GM18502 (cell line): Measurements from ENCODE around the gene LY6G6F.
"Not testable (repeated sequence)": the region's sequence is repeated elsewhere in the genome, so short reads cannot be mapped to it uniquely, and the experiment has no call there.

ENCODE experiments used
- ATAC-seq: cut with Tn5 transposase; IDR thresholded peaks from one replicate; pipeline ENCODE4 v1.9.1; 2021; ENCODE audit warnings: mild to moderate bottlenecking; ENCODE audit not compliant: unreplicated experiment, poor library complexity

The LY6G6F gene

DNA sequence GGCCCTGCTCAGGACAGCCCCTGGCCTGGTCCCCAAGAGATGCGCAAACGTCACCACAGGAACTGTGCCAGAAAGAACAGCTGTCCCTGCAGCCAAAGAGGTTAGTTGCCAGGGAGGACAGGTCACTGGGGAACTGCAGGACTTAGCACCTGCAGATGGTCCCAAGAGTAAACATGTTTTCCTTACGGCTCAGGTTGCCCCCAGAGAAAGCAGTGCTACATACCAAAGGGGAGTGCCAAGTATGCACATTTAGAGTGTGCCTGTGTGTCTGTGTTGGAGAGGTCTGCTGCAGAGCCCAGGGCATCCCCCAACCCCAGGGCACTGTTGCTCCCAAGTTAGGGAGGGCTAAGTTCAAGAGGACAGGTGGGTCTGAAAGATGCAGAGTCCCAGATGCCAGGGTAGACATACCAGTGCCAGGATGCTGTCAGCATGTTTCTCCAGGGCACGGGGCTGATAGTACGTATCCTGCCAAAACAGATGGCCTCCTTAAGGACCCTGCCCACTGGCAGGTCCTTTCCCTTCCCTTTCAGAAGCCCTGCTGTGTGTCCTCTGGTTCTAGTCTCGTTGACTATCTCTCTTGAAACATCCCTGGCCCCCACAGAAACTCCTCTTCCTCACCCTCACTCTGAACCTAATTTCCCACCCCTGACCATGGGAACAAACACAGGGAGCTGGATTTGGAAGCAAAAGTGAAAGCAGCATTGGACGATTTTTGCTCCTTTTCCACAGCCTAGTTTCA, 4.8 kb upstream of the LY6G6F start:
- no peak for ATAC-seq

- no peak for ATAC-seq
Observed at GRCh38 chr6:31702405-31702818, 4.3 kb upstream of the LY6G6F start.

GRCh38 chr6:31702819-31703716, 3.6 kb upstream of the LY6G6F start, which contains the start of gene ABHD16A:
TSS of gene ABHD16A (minus strand) at chr6:31703324. CDS start at chr6:31703281, 43 bp downstream.
- peak; percentile 90 for ATAC-seq

- ATAC-seq = no peak
Observed at GRCh38 chr6:31705931-31706330, 735 bp upstream of the LY6G6F start.

DNA sequence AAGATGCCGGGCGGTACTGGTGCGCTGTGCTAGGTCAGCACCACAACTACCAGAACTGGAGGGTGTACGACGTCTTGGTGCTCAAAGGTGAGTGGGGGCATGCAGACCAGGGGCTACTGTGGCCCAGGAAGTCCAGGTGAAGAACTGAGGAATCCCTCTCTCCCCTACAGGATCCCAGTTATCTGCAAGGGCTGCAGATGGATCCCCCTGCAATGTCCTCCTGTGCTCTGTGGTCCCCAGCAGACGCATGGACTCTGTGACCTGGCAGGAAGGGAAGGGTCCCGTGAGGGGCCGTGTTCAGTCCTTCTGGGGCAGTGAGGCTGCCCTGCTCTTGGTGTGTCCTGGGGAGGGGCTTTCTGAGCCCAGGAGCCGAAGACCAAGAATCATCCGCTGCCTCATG, 1.0 kb downstream of the LY6G6F start:
- ATAC-seq = no peak

DNA sequence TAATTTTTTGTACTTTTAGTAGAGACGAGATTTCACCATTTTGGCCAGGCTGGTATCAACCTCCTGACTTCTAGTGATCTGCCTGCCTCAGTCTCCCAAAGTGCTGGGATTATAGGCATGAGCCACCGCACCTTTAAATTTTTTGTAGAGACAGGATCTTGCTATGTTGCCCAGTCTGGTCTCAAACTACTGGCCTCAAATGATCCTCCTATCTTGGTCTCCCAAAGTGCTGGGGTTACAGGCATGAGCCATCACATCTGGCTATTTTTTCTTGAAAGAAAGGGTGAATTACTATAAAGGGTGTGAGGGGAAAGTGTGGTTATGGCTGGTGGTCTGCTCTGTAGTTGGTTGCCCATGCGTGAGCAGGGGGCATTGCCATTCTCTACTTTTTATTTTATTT, 1.6 kb downstream of the LY6G6F start:
- ATAC-seq = no peak

DNA sequence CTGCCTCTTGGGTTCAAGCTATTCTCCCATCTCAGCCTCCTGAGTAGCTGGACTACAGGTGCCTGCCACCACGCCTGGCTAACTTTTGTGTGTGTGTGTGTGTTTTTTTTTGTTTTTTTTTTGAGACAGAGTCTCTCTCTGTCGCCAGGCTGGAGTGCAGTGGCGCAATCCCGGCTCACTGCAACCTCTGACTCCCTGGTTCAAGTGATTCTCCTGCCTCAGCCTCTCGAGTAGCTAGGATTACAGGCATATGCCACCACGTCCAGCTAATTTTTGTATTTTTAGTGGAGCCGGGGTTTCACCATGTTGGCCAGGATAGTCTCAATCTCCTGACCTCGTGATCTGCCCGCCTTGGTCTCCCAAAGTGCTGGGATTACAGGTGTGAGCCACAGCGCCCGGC, 2.5 kb downstream of the LY6G6F start:
- ATAC-seq = not testable (repeated sequence)

- ATAC-seq = no peak
Observed at GRCh38 chr6:31710523-31711219, 4.0 kb downstream of the LY6G6F start.

DNA sequence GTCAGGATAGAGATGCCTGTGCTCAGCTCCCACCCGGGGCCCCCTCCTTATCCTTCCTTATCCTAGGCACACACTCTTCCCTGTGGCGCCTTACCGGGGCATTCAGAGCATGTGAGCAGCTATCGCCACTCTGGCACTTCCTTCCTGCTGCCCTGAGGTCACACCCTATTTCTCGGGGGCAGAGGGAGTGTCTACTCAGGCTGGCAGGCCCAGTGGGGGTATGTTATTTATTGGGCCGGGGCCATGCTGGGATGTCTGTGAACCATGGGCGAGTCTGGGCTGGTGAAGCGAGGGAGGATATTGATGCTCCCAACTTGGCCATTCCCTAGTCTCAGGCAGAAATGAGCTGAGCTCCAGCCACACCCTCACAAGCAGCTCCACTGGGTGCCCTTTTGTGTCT, 4.6 kb downstream of the LY6G6F start:
- ATAC-seq = no peak

DNA sequence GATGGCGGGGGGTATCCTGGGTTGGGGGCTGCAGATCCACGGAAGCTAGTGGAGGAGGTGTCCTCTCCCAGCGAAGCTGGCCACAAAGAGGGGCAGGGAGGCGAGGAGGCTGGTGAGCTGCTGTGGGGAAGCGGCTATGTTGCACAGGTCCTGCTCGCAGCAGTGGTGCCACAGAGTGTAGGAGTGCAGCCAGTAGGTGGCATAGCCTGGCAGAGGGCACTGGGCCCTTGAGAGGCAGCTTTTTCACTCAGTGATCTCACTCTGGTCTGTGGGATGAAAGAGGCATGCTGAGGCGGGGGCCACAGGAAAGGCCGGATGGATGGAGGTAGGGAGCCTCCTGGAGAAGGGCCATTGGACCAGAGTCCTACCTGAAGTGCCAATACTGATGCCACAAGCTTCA, 5.6 kb downstream of the LY6G6F start:
- no peak for ATAC-seq

DNA sequence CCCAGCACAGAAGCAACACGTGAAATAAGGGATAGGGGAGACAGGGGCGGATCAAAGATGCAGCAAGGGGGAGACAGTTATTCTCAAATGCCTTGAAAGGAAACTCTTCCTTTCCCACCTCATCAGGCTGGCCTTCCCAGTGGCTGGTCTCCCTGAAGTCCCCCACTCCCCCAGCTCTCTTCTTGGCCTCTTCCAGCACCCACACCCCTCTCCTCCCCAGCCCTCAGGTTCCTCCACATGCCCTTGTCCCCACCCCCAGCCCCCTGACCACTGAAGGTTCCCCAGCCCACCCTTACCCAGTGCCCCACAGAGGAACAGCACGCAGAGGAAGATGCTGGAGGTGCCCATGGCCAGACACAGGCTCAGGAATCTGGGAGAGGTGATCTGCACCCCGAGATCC, 6.8 kb downstream of the LY6G6F start:
- no peak for ATAC-seq

DNA sequence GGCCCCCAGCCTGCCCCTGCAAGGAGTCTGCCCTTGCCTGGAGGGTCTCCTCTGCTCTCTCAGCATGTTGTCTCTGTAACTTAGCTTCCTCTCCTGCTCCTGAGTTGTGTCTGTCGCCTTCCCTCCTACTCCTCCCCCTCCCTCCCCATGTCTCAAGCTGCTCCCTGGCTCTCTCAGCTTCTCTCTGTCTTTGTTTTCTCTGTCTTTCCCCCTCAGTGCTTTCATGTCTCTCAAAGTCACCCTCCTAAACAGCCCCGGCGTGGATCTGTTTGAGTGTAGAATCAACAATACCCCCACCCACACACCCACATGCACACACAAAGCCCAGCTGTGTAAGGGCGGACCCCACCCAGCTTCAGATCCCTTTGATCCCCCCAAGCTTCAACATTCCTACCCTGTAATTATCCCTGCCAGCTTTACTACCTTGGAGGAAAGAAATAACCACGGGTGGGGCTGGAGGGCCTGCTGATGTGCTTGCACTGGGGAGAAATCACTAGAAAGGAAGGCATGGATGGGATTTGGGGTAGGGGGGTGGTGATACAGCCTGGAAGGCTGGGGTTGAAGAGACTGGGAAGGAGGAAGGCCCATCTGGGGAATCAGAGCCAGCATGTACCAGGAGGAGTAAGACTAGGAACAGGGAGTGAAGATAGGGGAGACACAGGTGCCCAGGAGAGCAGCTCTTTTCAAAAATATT, 7.5 kb downstream of the LY6G6F start:
- ATAC-seq = no peak

DNA sequence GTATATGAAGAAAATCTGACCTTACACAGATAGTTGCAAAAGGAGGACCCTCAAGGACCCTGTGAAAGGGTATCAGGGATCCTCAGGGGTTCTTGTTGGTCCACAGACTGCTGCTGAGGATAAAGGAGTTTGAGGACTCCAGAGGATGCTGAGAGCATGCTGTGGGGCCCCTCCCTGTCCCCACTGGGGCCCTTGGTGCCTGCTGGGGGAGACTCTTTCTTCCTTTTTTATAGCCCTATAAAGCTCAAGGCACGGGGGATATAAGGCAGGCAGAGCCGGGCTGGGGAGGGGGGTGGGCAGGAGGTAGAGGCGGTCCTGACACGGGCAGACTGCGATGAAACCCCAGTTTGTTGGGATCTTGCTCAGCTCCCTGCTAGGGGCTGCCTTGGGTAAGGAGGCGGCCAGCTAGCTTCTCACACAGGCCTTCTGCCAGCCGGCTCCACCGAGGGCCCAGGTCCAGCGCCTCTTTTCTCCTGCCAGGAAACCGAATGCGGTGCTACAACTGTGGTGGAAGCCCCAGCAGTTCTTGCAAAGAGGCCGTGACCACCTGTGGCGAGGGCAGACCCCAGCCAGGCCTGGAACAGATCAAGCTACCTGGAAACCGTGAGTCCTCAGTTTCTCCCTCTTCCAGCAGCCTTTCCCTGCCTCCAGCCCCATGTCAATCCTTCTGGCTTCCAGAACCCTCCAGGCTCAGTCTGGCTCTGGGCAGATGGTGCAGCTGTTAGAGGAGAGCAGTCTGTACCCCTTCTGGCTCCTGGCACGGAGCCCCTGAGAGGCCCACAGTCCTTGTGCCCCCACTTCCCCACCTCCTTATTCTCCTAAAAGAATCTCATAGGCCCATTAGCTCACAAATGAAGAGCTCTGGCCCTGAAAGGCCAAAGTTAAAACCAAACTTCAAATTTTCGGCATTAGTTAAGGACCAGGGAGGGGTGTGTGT, 8.6 kb downstream of the LY6G6F start, which contains the start of gene LY6G6D:
LY6G6D (plus strand) TSS at position 327 of the 937 bp plus-strand sequence; CDS start at position 335, 8 bp downstream.
- no peak for ATAC-seq

DNA sequence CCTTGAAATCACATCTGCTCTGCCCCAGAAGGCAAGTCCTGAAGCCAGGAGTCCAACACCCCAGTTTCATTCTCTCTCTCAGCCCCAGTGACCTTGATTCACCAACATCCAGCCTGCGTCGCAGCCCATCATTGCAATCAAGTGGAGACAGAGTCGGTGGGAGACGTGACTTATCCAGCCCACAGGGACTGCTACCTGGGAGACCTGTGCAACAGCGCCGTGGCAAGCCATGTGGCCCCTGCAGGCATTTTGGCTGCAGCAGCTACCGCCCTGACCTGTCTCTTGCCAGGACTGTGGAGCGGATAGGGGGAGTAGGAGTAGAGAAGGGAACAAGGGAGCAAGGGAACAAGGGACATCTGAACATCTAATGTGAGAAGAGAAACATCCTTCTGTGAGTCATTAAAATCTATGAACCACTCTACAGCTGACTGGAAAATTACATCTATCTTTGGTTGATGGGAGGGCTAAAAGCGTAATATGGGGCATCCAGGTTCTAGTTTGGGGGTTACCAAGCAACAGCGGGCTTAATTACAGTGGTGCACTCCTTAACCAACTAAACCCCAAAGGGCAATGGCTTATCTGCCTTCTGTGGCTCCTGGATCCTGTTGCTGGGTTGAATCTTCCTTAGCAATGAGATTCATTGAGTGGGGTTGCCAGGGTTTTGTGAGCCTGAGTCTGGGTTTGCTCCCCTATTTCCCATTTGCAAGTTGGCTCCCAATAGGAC, 11.0 kb downstream of the LY6G6F start:
- no peak for ATAC-seq

DNA sequence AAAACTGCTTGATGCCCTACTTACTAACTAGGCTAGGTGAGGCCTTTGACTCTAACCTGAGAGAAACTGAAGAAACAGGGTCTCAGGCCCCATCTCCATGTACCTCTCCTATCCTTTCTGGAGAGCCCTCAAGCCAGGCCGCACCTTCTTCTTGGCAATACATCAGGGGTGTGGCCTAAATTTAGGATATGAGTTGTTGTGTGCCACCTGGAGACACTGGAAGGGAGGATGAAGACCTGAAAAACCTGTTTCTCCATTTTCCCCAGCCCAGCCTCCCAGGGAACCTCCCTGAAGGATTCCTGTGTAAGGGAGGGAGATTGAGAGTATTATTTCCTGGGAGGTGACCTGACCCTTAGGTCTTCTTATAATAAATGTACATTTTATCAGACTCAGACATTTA, 11.6 kb downstream of the LY6G6F start:
- ATAC-seq = no peak

DNA sequence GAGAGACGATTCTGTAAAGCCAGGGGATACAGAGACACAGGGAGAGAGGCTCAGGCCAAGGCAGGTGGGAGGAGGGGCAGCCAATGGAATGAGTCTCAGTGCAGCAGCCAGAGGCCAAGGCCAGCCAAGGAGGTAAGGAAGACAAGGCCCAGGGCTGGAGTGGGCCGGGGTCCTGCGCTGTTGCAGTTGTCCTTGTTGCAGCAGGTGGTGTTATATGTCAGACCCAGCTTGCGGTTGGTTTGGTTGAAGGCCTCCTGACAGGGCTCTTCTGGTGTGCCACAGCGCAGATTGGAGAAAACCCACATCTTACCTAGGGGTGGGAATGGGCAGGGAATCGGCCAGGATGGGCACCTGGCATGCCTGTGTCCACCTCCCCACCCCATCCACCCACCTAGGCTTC, 12.3 kb downstream of the LY6G6F start:
- ATAC-seq = no peak

DNA sequence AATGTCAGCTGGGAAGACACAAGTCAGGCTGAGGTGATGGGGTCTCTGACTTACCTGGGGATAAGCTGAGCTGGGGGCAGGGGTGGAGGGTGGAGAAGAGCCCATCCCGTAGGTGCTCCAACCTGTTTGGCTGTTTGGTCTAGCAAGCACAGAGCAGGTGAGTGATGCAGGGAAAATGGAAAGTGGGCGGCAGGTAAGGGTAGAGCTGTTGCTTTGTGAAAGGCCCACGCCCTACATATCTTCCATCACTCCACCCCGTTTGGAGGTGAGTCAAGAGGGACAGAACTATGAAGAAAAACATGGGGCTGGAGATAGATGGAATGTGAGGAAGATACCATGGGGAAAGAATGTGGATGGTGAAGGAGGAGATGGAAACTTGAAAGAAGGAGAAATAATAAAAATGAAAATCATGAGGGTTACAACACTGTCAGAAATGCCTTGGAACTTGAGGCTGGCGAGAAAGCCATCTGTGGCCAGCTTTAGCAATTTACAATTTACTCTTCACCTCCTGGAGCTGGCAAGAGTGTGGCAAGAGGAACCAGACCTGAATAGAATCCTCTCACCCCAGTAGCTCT, 13.6 kb downstream of the LY6G6F start:
- no peak for ATAC-seq

- no peak for ATAC-seq
Observed at GRCh38 chr6:31721351-31722020, 14.8 kb downstream of the LY6G6F start, which contains the start of gene LY6G6C. TSS of gene LY6G6C (minus strand) at chr6:31721746. CDS start at chr6:31721679, 67 bp downstream.
